Body of pancreas (tissue), 4 donors: Measurements from ENCODE around the gene LAMB3.

Source experiments
- POLR2A ChIP-seq, 3 donors: fragments of 450-650 bp; IDR thresholded peaks; one replicate each; pipeline ENCODE4 v1.6.1; 2016; ENCODE audit warnings: antibody characterized with exemption in 3 of 3, mild to moderate bottlenecking in 2 of 3
- TF ChIP-seq, protein P1 (sequence below), 7 experiments: fragments of 450-650 bp in 4 of 7; fragments of 200-600 bp in 3 of 7; sonication (generic) in 3 of 7; IDR thresholded peaks; one replicate each; pipeline ENCODE4 v1.5.1; 2016 to 2019; ENCODE audit warnings: antibody characterized with exemption in 7 of 7

DNA sequence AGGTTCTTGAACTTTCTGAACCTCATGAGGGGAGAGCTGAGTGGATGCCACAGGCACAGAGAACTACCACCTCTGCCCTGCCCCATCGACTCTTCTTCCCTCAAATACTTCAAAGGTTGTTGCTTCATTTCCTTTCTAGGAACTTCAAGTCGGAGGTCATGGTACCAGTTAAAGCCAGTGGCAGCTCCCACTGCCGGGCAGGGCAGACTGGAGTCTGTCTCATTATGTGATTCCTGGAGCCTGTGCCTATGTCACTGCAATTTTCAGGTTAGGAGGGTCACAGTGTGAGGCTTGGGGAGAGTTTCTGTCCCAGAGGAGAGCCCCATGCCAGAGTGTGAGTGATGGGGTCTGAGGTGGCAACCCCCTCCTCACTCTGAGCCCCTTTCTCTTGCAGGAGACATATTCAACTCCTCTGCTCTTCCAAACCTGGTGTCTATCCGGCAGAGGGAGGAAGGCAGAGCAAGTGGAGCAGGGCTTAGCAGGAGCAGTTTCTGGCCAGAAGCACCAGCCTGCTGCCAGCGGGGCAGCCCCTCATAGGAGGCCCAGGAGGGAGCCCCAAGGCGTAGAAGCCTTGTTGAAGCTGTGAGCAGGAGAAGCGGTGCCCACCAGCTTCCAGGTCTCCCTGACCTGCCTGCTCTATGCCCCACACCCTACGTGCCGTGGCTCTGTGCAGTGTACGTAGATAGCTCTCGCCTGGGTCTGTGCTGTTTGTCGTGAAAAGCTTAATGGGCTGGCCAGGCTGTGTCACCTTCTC, 39.4 kb downstream of the LAMB3 start:
- TF ChIP-seq, protein P1, sequence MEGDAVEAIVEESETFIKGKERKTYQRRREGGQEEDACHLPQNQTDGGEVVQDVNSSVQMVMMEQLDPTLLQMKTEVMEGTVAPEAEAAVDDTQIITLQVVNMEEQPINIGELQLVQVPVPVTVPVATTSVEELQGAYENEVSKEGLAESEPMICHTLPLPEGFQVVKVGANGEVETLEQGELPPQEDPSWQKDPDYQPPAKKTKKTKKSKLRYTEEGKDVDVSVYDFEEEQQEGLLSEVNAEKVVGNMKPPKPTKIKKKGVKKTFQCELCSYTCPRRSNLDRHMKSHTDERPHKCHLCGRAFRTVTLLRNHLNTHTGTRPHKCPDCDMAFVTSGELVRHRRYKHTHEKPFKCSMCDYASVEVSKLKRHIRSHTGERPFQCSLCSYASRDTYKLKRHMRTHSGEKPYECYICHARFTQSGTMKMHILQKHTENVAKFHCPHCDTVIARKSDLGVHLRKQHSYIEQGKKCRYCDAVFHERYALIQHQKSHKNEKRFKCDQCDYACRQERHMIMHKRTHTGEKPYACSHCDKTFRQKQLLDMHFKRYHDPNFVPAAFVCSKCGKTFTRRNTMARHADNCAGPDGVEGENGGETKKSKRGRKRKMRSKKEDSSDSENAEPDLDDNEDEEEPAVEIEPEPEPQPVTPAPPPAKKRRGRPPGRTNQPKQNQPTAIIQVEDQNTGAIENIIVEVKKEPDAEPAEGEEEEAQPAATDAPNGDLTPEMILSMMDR (IDR thresholded peaks at IDR 0.05): no peak
- TF ChIP-seq POLR2A (IDR thresholded peaks at IDR 0.05): no peak
